ENCODE results near the gene CASP10.

The CASP10 gene

DNA sequence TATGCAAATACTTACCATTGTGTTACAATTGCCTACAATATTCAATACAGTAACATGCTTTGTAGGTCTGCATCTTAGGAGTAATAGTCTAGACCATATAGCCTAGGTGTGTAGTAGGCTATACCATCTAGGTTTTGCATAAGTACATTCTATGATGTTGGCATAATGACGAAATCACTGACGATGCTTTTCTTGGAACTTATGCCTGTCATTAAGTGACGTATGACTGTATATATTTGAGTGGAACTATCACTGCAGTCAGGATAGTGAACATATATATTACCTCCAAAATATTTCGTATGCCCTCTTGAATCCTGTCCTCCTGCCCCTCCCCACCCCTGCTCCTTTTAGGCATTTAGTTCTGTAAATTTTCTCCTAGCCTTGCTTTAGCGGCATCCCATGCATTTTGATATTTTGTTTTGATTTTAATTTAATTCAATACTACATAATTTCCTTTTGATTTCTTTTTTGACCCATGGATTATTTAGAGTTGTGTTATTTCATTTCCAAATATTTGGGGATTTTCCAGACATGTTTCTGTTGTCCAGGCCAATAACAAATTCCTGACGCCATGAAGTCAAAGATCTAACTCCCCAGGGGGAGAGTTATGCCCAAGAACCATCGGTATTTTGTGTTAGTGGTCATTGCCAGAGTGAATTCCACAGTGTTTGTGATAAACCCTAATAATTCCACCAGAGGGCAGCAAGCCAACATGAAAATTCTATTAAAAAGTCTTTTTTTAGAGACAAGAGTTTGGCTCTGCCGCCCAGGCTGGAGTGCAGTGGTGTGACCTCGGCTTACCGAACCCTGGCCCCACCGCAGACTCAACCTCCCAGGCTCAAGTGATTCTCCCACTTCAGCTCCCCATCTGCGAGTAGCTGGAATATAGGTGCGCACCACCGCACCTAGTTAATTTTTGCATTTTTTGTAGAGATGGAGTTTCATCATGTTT lies 53.2 kb downstream of the CASP10 start:
- peak; percentile 95 for DNase-seq

DNA sequence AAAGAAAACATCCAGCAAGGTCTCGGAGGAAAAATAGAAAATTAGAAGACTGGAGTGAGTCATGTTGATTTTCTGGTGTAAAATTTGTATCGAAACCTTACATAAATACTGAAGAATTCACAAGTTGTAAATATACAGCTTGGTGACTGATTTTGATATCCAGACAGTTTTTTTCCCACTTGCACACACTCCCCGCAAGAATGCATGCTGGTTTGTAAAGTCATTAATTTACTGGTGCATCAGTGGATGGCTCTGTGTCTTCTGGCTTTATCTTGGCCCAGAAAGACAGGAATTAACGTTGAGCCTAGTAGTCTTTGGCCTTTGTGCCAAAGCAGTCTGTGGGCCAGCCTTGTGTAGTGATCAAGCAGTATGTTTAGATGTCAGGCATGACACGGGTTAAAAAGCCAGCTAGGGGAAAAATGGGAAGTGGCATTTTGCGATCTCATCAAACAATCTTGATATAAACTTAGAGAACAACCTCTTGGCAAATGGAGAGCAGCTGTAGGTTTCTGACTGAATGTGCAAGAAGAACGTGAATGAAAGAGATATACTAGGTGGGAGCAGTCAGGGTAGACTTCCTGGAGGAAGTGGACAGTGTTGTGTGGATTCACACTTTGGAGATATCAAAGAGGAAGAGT lies 54.7 kb downstream of the CASP10 start:
- peak; percentile 79 for DNase-seq

DNA sequence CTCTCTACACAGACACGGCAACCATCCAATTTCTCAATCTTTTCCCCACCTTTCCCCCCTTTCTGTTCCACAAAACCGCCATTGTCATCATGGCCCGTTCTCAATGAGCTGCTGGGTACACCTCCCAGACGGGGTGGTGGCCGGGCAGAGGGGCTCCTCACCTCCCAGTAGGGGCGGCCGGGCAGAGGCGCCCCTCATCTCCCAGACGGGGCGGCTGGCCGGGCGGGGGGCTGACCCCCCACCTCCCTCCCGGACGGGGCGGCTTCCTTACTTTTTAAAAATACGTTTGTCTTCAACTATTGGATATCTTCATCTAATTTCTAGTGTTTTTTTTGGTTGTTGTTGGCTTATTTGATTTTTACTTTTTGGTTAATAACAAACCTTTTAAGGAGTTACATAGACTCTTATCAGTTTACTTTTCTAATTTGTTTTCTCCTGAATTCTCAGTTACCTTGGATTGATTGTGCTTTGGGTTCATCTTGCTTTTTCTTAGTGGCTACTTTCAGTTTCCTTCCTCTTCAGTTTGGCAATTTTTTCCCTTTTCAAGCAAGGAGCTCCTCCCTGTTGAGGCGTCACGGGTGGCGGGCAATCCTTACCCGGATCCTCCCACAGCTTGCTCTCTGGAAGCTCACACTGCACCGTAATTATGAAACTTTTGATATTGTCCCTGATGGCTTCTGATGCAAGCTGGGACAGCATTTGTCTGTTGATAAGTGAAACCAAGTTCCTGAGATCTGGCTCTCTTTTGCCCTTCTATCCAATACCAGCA lies 56.4 kb downstream of the CASP10 start:
- DNase-seq: peak; percentile 31

DNA sequence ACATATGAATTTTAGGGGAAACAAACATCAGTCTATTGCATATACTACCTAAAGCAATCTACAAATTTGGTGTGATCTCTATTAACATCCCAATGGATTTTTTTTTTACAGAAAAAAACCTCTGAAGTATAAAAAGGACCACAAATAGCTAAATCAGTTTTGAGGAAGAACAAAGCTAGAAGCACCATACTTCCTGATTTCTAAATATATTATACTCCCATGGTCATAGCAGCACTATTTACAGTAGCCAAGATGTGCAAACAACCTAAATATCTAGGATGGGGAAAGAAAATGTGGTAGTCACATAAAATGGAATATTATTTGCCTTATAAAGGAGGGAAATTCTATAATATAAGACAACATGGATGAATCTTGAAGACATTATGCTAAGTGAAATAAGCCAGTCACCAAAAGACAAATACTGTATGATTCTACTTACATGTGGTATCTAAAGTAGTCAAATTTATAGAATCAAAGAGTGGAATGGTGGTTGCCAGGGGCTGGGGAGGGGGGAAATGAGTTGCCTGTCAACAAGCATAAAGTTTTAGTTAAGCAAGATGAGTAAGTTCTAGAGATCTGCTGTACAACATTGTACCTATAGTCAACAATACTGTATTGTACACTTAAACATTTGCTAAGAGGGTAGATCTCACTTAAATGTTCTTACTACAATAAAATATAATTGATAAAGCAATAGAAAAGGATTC lies 59.8 kb downstream of the CASP10 start:
- DNase-seq: no peak

DNA sequence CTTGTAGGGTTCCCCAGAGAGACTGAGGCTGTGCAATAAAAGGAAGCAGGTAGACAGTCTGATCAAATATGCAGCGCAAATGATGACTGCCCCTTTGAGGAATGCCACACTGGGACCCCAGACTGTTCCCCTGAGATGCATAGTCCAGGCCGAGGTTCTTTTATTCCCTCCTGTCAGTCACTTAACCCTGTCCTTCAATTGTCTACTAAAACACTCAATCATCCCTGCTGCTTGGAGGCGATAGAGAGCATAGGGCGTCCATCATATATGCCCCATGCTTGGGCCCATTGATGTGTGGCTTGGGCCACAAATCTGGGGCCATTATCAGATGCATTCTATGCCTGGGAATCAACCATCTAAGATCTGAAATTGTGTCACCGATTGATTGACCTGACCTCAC lies 61.9 kb downstream of the CASP10 start:
- no peak for DNase-seq

DNA sequence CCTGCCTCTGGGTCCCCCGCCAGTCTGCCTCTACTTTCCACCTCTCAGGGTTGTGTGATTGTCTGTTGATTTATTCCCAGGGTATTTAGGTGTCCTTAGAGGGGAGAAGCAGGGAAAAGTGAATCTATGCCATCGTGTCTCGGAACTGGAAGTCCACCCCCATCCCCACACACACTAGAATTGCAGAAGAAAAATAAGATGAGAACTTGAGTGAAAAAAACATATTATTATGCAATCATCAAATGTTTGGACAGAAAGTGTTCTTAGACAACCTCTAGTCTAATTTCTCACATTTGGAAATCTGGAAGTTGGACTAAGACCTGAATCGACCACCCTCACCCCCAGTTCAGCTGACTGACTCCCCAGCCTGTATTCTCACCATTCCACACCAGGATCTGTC lies 63.3 kb downstream of the CASP10 start:
- no peak for DNase-seq

DNA sequence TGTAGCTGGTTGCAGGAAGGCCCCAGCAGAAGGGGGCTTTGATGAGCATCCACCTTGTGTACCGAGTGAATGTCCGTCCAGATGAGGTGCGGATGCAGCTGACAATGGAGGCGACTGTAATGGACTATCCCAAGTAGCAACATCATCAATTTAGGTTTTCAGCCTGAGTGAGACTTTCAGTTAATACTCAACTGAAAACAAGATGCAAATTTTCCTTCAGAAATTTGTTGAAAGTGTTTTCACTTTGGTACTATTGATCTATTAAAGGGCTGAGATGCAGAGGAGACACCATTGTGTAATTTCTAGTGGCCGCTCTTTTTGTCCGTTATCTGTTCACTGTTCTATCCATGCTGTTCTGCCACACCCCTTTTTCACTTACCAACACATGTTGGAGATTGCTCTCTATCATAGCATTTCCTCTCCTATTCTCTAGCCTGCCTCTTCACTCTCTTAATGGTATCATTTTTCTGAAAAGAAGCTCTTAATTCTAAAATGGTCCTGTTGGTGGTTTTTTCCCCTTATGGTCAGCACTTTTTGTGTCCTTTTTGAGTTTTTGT lies 65.4 kb downstream of the CASP10 start:
- DNase-seq: peak; percentile 89

DNA sequence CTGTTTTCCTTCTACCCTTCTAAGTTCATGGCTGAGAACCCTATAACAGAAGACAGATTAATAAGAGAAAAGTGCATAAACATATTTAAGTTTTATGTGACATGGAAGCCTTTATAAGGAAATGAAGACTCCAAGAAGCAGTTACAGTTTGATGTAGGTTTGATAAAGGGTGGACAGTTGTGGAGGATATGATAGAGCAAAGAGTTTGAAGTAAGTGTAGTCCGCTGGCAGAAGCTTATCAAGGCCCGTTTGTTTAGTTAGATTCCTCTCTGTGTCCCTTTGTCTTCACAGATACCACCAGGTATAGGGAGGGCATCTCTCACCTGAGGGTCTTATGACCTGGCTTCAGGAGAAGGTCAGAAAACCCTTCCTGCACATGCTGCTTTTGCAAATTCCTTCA lies 66.9 kb downstream of the CASP10 start:
- peak; percentile 57 for DNase-seq

DNA sequence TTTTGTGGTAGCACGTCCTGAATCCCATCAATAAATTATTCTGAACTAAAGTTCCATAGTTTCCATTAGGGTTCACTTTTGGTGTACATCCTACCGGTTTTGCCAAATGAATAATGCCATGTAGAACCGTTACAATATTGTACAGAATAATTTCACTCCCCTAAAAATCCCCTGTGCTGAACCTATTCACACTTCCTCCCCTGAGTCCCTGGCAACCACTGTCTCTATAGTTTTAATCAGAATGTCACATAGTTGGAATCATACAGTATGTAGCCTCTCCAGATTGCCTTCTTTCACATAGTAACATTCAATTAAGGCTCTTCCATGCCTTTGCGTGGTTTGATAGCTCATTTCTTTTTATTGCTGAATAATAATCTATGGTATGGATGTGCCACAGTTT lies 67.8 kb downstream of the CASP10 start:
- DNase-seq: no peak

DNA sequence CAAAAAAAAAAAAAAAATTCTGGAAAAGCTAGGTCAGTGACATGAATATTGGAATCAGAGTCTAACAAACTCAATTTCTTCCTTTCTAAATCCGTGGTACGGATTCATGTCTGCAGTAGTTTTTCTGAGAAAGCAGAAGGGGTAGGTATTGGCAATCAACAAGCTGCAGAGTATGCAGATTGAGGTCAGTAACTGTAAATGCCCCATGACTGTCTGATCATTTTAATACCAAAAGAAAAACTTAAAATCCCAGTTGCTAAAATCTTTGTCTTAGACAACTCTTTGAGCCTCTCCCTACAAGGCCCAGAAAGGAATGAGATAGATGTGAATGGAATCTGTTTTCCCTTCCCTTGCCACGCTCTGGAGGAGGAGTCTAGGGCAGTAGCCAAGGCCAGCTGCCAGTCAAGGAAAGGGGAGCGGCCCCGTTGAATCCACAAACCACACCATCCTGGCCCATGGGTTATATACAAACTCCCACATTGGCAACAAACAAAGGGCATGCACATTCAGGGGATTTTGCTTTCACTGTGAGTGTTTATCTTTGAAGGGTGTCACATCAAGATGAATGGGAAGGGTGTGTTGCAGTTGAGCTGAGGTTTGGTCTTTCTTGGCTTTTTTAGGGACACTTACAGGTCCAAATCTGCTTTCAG lies 71.3 kb downstream of the CASP10 start:
- DNase-seq: peak; percentile 72

DNA sequence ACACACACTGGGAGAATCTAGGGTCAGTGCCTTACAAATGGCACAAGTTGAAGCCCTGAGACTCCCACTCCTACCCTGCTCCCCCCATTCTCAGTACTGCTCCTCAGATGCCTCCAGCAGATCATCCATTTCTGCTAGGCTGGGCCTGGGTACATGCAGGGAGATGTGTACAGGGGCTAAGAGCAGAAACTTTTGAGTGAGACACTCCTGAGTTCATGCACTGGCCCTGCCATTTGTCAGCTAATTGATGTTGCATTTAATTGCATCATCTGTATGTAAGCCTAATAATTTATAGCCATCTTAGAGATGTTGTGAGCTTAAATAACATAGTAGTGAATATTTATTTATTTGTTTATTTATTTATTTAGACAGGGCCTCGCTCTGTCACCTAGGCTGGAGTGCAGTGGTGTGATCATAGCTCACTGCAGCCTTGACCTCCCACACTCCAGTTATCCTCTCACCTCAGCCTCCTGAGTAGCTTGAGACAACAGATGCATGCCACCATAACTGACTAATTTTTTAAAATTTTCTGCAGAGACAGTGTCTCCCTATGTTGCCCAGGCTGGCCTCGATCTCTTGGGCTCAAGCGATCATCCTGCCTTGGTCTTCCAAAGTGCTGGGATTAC lies 72.6 kb downstream of the CASP10 start:
- no peak for DNase-seq

DNA sequence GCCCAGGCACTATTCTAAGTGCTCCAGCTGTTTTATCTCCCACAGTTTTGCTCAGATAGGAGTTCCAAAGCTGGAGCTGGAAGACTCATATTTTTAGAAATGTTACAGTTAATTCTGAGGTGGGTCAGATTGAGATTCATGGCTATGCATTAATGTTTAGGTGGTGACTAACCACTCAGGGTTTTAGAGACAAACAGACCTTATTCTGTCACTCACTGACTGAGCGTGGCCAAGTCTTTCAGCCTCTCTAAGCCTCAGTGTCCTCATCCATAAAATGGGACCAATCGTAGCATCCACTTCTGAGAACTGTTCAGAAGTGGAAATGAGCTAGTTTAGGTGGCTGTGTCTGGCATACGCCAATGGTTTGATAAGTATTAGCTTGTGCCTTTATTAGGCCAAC lies 73.1 kb downstream of the CASP10 start:
- DNase-seq: no peak

DNA sequence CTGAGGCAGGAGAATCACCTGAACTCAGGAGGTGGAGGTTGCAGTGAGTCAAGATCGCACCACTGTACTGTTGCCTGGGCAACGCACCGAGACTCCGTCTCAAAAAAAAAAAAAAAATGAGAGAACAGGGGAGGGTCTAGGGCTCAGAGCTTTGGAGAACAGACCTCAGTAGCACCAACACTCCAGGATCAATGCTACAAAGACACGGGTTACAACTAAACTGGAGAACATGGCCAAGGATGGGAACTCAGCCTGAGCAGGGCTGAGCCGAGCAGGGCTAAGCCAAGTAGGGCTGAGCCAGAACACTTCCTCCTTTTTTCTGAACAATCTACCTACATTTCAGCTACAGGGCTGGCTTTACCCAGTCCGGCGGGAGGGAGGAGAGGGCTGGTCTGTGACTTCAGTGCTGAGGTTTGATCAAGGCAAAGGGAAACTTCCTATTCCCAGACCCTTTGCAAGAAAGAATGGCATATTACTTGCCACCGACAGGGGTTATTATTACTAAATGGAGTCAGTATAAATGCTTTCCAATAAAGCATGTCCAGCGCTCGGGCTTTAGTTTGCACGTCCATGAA lies 74.5 kb downstream of the CASP10 start:
- peak; percentile 77 for DNase-seq

DNA sequence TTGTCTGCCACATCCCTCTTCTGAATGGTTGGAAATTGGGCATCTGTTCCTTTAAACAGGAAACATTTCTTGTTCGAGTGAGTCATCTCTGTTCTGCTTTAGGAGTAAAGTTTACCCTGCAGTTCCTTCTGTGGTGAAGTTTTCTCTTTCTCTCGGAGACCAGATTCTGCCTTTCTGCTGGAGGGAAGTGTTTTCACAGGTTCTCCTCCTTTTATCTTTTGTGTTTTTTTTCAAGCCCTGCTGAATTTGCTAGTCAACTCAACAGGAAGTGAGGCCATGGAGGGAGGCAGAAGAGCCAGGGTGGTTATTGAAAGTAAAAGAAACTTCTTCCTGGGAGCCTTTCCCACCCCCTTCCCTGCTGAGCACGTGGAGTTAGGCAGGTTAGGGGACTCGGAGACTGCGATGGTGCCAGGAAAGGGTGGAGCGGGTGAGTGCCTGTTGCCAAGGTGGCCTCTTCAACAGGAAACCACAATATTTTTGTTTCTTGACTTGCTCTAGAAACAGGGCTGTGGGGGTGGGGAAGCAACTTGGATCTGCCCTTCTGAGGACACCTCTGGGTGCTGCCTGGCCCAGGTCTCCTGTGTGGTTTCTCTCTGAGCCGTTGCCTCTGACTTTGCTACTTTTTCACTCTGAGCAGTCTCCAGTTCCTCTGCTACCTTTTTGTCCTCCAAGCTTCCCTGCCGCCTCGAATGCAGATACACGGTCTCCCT lies 75.2 kb downstream of the CASP10 start:
- DNase-seq: peak; percentile 95

DNA sequence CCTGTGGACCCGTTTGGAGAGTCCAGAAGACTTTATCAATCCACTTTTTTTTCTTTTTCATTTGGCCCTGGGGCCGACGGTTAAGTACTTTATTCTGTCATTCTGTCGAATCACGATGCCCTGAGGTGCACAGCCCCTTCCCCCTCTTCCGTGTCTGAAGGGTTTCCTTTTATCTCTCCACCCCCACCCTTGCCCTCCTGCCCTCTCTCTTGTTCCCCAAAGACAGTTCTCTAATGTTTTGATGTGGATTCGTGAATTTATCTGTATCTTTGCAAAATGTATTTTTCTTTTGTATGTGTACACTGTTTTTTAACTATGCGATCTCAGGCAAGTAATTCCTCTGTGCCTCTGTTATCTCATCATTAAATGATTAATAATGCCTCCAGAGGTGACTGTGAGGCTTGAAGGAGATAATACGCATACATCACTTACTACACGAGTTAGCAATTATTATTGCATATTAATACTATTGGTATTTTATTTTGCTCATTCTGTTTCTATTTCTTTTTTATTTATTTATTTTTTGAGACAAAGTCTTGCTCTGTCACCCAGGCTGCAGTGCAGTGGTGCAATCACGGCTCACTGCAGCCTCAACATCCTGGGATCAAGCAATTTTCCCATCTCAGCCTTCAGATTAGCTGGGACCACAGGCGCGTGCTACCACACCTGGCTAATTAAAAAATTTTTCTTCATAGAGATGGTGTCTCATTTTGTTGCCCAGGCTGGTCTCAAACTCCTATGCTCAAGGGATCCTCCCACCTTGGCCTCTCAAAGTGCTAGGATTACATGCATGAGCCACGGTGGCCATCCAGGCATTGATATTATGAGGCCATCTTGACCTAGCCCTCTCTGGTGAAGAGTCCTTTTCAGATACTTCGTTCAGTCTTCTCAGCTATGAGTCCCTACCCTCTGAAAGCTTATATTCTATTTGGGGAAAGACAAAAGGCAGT lies 76.0 kb downstream of the CASP10 start:
- DNase-seq: peak; percentile 84

DNA sequence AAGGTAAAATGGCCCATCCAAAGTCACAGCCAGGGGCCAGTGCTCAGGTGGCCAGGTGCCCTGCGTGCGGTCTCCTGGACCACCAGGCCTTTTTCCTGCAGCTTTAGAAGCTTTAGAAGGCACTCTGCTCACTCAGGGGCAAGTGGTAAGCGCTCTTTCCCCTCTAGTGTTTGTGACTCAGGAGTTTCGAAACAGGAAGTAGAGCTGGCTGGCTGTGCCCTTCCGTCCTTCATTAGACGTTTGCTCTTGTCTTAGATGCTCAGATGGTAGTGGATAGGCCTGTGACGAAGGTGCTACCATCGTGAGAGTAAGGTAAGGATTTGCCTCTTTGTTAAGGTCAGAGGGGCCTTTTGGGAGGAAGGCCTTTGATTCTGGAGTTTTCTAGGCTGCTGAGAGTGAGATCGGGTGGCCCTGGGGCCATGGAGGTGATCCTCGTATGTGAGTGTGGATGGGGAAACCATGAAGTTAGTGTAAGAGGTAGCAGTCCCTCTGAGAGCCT lies 77.4 kb downstream of the CASP10 start, which contains the start of gene CASP8:
Gene CASP8 (plus strand): TSS at position 235 of the 499 bp plus-strand sequence. CDS start 5,951 bp downstream, outside the sequence.
- peak; percentile 92 for DNase-seq

DNA sequence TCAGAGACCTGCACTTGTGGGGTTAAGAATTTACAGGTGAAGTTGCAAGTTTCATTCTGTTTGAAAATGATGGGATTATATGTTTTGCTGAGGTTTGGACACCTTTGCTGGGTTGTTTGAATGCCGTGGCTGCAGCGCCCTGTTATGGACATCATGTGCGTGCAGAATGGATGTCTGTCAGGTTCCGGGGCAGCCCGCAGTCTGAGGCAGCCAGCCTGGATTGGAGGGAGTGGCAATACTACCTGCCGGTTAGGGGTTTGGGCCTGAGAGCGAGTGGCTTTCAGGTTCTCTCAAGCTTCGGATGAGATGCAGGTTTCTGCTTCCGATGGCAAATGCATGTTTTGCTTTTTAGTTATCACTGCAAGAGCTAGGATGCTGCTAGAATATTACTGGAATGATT lies 78.5 kb downstream of the CASP10 start:
- peak; percentile 40 for DNase-seq

DNA sequence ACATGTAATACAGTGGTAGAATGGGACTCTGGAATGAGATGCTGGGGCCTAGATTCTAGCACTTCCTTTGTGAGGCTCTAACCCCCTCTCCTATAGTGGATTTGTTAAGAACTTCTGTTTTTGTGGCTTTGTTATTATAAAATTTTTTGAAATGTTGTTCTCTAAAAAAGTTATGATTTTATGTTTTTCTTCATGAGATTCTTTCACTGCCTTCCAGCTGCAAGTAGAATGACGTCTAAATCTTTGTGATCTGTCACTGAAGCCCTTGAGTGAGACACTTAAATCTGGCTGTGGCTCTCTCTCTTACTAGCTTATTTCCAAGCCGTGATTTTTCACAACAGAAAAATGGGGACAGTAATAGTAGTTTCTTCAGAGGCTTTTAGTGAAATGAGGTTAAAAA lies 79.0 kb downstream of the CASP10 start:
- no peak for DNase-seq

DNA sequence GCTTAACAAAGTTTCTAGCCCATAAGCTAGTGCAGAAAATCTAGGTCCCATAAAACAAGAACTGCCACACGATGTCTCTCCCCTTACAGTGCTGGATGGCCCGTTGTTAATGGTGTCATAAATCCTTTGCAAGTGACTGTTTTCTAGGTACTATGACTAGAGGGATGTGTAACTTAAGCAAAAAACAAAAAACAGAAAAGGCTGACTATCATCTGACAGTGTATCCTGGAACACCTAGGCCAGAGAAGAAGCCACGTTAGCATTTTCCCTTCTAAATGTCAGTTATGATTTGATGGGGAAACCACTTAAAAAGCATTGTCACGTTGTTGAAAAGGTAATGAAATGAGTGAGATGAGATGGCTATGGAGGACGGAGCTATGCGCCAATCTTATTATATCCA lies 79.8 kb downstream of the CASP10 start:
- peak; percentile 40 for DNase-seq

Data from hematopoietic multipotent progenitor cell treated with erythropoietin and hydrocortisone succinate and interleukin-3 and kit ligand, for 6 days (in vitro differentiated cells).